ENCODE data around the gene CCT4. TPM values are rescaled to one million over a fixed set of nuclear protein-coding genes. Genes with fewer than 3 reads are reported as not detected.

Gene CCT4
- total RNA-seq, 2 donors from 2014 or later = 33.3 to 67.5 TPM

DNA sequence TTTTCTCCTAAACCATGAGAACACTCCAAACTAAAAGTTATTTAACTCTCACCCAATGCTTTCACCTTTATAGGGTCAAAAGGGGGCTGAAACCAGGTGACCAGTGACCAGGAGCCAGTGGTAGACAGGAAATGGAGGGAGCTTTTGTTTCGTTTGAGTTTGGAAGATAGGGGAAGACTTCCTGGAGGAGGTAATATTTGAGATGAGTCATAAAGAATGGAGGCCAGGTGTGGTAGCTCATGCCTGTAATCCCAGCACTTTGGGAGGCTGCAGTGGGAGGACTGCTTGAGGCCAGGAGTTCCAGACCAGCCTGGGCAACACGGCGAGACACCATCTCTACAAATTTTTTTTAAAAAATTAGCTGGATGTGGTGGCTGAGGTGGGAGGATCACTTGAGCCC lies 43.1 kb downstream of the CCT4 start:
- no peak overlapping the region for H3K27ac ChIP-seq
- no peaks in the 10 kb centered on the region for H3K4me1 ChIP-seq
- H3K4me3 ChIP-seq = no peak overlapping the region
- H3K9me3 ChIP-seq = peaks cover 0 to 4% (median 0%) of the 10 kb centered on the region in 3 donors
- DNase-seq (no peak), ATAC-seq (no peak)
- WGBS, 2 donors = 79 to 88% methylated on average over 3 of the region's 3 CpGs
- H3K27me3 ChIP-seq = no peaks in the 10 kb centered on the region
- TF ChIP-seq POLR2A (IDR thresholded peaks at IDR 0.05) = no peak
- TF ChIP-seq, protein P1, sequence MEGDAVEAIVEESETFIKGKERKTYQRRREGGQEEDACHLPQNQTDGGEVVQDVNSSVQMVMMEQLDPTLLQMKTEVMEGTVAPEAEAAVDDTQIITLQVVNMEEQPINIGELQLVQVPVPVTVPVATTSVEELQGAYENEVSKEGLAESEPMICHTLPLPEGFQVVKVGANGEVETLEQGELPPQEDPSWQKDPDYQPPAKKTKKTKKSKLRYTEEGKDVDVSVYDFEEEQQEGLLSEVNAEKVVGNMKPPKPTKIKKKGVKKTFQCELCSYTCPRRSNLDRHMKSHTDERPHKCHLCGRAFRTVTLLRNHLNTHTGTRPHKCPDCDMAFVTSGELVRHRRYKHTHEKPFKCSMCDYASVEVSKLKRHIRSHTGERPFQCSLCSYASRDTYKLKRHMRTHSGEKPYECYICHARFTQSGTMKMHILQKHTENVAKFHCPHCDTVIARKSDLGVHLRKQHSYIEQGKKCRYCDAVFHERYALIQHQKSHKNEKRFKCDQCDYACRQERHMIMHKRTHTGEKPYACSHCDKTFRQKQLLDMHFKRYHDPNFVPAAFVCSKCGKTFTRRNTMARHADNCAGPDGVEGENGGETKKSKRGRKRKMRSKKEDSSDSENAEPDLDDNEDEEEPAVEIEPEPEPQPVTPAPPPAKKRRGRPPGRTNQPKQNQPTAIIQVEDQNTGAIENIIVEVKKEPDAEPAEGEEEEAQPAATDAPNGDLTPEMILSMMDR (IDR thresholded peaks at IDR 0.05) = no peak
- no peaks in the 10 kb centered on the region for H3K36me3 ChIP-seq (replicated peaks in 1 of 2; ENCODE audit: insufficient read depth in 1 of 2, low read depth in 2 of 2)
- intact Hi-C loops (cut with DNase I) = no loop called here

DNA sequence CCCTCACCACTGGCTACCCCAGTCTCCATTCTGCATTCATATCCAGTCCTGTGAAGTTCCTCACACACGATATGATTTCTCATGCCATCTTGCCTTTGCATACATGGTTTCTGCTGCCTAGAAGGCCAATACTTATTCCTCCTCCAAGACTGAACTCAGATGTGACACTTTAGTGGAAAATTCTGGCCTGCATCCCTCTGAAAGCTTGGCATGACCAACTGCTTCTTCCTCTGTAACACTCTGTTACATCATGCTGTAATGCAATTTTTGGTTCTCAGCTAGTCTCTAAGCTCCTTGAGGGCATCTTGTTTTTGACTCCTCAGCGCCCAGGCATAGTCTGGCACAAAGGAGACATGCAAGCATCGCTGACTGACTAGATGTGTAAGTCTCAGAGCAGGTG lies 47.2 kb downstream of the CCT4 start:
- Histone ChIP-seq H3K27ac (no peak overlapping the region), H3K36me3 (replicated peaks in 1 of 2; ENCODE audit: insufficient read depth in 1 of 2, low read depth in 2 of 2) (no peaks in the 10 kb centered on the region), H3K4me3 (no peak overlapping the region), H3K9me3 (no peaks in the 10 kb centered on the region), H3K27me3 (no peaks in the 10 kb centered on the region), H3K4me1 (no peaks in the 10 kb centered on the region)
- TF ChIP-seq, protein P1 (IDR thresholded peaks at IDR 0.05) = no peak
- TF ChIP-seq POLR2A (IDR thresholded peaks at IDR 0.05) = no peak
- ATAC-seq (no peak), DNase-seq (no peak)
- WGBS, 2 donors = 81 to 89% methylated on average over 3 of the region's 3 CpGs
- intact Hi-C loops (cut with DNase I) = no loop called here

DNA sequence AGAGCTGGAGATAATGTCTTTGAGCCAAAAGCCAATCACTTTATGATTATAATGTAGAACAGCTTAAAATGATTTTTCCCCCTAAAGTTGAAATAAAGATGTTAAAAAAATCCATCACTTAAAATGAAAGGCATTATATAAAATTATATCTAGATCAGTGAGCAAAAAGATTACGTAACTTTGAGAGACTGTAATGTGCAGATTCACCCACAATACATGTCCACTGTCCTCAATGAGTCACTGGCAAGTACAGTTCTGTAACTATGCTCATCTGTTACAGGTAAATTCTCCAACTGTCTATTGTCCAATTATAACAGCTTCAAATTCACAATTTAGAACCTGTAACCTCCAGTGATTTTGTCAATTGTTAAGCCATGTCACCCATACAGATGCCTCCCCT lies 53.6 kb downstream of the CCT4 start:
- Histone ChIP-seq H3K27me3 (no peaks in the 10 kb centered on the region), H3K9me3 (no peaks in the 10 kb centered on the region), H3K4me3 (no peak overlapping the region), H3K36me3 (replicated peaks in 1 of 2; ENCODE audit: insufficient read depth in 1 of 2, low read depth in 2 of 2) (no peaks in the 10 kb centered on the region), H3K4me1 (no peaks in the 10 kb centered on the region), H3K27ac (no peak overlapping the region)
- DNase-seq = no peak
- no peak for TF ChIP-seq POLR2A (IDR thresholded peaks at IDR 0.05)
- TF ChIP-seq, protein P1 (IDR thresholded peaks at IDR 0.05) = no peak
- ATAC-seq = no peak
- intact Hi-C loops (cut with DNase I) = no loop called here
- WGBS, 2 donors = 92 to 93% methylated on average over 1 of the region's 1 CpG

DNA sequence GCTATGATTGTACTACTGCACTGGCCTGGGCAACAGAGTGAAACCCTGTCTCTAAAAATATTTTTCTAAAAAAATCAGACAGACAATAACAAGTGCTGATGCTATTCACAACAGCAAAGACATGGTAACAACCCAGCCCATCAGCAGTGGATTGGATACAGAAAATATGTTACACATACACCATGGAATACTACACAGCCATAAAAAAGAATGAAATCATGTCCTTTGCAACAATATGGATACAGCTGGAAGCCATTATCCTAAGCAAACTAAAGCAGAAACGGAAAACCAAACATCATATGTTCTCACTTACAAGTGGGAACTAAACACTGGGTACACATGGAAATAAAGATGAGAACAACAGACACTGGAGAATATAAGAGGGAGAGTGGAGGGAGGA lies 54.5 kb downstream of the CCT4 start:
- no peak for ATAC-seq
- no peak for DNase-seq
- intact Hi-C loops (cut with DNase I) = no loop called here
- H3K27me3 ChIP-seq = no peaks in the 10 kb centered on the region
- no peak overlapping the region for H3K27ac ChIP-seq
- TF ChIP-seq, protein P1 (IDR thresholded peaks at IDR 0.05) = no peak
- no peak for TF ChIP-seq POLR2A (IDR thresholded peaks at IDR 0.05)
- no peaks in the 10 kb centered on the region for H3K36me3 ChIP-seq (replicated peaks in 1 of 2; ENCODE audit: insufficient read depth in 1 of 2, low read depth in 2 of 2)
- 87 to 95% methylated on average over 1 of the region's 1 CpG for WGBS, 2 donors
- H3K4me3 ChIP-seq = no peak overlapping the region
- H3K9me3 ChIP-seq = no peaks in the 10 kb centered on the region
- H3K4me1 ChIP-seq = no peaks in the 10 kb centered on the region

DNA sequence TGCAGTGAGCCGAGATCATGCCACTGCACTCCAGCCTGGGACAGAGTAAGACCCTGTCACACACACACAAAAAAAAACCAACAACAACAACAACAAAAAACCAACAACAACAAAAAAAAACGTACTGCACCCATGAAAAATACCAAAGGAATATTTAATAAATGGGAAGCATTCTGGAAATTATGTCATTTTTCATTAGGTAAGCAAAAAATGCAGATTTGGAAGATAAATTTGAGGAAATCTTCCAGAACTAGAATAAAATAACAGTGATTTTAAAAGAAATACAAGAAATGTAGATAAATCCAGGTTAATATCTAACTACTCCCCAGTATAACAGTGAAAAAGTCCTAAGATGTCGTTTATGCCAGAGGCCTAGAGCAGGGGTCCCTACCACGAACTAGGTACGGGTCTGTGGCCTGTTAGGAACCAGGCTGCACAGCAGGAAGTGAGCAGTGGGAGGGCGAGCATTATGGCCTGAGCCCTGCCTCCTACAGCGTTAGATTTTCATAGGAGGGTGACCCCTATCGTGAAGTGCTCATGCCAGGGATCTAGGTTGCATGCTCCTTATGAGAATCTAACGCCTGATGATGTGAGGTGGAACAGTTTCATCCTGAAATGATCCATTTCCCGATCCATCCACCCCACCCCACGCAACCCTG lies 56.1 kb downstream of the CCT4 start:
- ATAC-seq = no peak
- intact Hi-C loops (cut with DNase I) = no loop called here
- DNase-seq = no peak
- TF ChIP-seq, protein P1 (IDR thresholded peaks at IDR 0.05) = no peak
- TF ChIP-seq POLR2A (IDR thresholded peaks at IDR 0.05) = no peak
- Histone ChIP-seq H3K27ac (no peak overlapping the region), H3K36me3 (replicated peaks in 1 of 2; ENCODE audit: insufficient read depth in 1 of 2, low read depth in 2 of 2) (no peaks in the 10 kb centered on the region), H3K27me3 (no peaks in the 10 kb centered on the region), H3K4me1 (no peaks in the 10 kb centered on the region), H3K9me3 (no peaks in the 10 kb centered on the region), H3K4me3 (no peak overlapping the region)
- 76 to 81% methylated on average over 11 of the region's 11 CpGs for WGBS, 2 donors
